Measurements from ENCODE around the gene MAP3K8. TPM values are rescaled to one million over a fixed set of nuclear protein-coding genes. Genes with fewer than 3 reads are reported as not detected.

Gene MAP3K8
- total and polyA plus RNA-seq, 10 of the 15 experiments (the other 5 are each of a cell fraction or from before 2014, with no cell fraction given), result 25.5 to 115 (median 40.2) TPM

GRCh38 chr10:30442019-30442606 lies 8.1 kb downstream of the MAP3K8 start (continued):
- TF ChIP-seq FOXK2 (IDR thresholded peaks at IDR 0.05) (no peak), TCF12 (IDR thresholded peaks at IDR 0.05; ENCODE audit: low read depth, low read length) (no peak), POU2F2 (IDR thresholded peaks at IDR 0.05; ENCODE audit: borderline replicate concordance, low read depth, low read length) (0 out of 3 replicates have a peak, but pooled peaks have one; percentile 9), E2F8 (IDR thresholded peaks at IDR 0.05; ENCODE audit: low read depth, partially characterized antibody) (no peak), MTA2 (IDR thresholded peaks at IDR 0.05; ENCODE audit: low read depth) (no peak), ZNF274 (IDR thresholded peaks at IDR 0.05; ENCODE audit: insufficient read depth, insufficient read length) (no peak), POLR2AphosphoS5 (IDR thresholded peaks at IDR 0.05; ENCODE audit: low read length) (peak; percentile 86), ZBTB33 (IDR thresholded peaks at IDR 0.05) (no peak), USF1 (IDR thresholded peaks at IDR 0.05; ENCODE audit: borderline replicate concordance, extremely low read length, insufficient read depth, low read depth, low read length) (no peak), SUZ12 (IDR thresholded peaks at IDR 0.05; ENCODE audit: unreplicated experiment) (no peak), MYB (IDR thresholded peaks at IDR 0.05; ENCODE audit: borderline replicate concordance, low read depth, low read length) (no peak), MYC (IDR thresholded peaks at IDR 0.05; ENCODE audit: insufficient read depth, insufficient read length, insufficient replicate concordance, low read length, severe bottlenecking) (no peak), E4F1 (IDR thresholded peaks at IDR 0.05; ENCODE audit: borderline replicate concordance, partially characterized antibody) (no peak), ZNF622 (IDR thresholded peaks at IDR 0.05) (no peak), NFYB (IDR thresholded peaks at IDR 0.05; ENCODE audit: insufficient read depth, low read depth, low read length) (no peak)
